PC-3 (cell line): Measurements from ENCODE around the gene ANGPTL8. TPM values are rescaled to one million over a fixed set of nuclear protein-coding genes. Genes with fewer than 3 reads are reported as not detected.

Experiments used
- ATAC-seq: fragments of 200-7000 bp; cut with Tn5 transposase; 2 replicates; pipeline ENCODE4 v1.9.1; 2020; ENCODE audit warnings: mild to moderate bottlenecking, moderate library complexity
- BruUV-seq: library from RNA; stranded (reverse); fragments of 400-500 nt; replicated peaks from 2 replicates; lab custom pipeline; 2021; lab: Mats Ljungman, UMichigan
- CTCF ChIA-PET: fragments of 300-600 bp; sonication (Branson Sonifier 250); formaldehyde crosslinking; loops from one replicate; lab custom pipeline; 2022; ENCODE audit warnings: antibody characterized with exemption; lab: Charles Lee
- POLR2A ChIA-PET: fragments of 300-600 bp; sonication (Branson Sonifier 250); formaldehyde crosslinking; loops from one replicate; lab custom pipeline; 2022; ENCODE audit warnings: antibody characterized with exemption; ENCODE audit not compliant: unreplicated experiment; lab: Charles Lee
- DNase-seq: peaks from one replicate; pipeline ENCODE4 v3.0.0-alpha.2; 2015
- H2AFZ ChIP-seq: fragments of 300-600 bp; sonication (generic); 2 replicates; pipeline ENCODE4 v1.6.0; 2016; ENCODE audit warnings: antibody characterized with exemption, low read length
- H3F3A ChIP-seq: fragments of 300-600 bp; sonication (generic); one replicate; pipeline ENCODE4 v1.6.0; 2017; ENCODE audit warnings: antibody characterized with exemption, low read length, control low read depth, mild to moderate bottlenecking; ENCODE audit not compliant: unreplicated experiment
- H3K27ac ChIP-seq: fragments of 300-600 bp; sonication (generic); 2 replicates; pipeline ENCODE4 v1.5.1; 2016; ENCODE audit warnings: mild to moderate bottlenecking, low read length
- H3K27me3 ChIP-seq: fragments of 300-600 bp; sonication (generic); 2 replicates; pipeline ENCODE4 v1.6.1; 2016; ENCODE audit warnings: low read length, mixed read lengths
- H3K36me3 ChIP-seq: fragments of 300-600 bp; sonication (generic); 2 replicates; pipeline ENCODE4 v1.6.1; 2016; ENCODE audit warnings: low read depth, mixed run types, low read length, mixed read lengths
- H3K4me1 ChIP-seq: fragments of 300-600 bp; sonication (generic); 2 replicates; pipeline ENCODE4 v1.5.1; 2016; ENCODE audit warnings: low read length; ENCODE audit not compliant: insufficient read depth
- H3K4me2 ChIP-seq: fragments of 300-600 bp; sonication (generic); 2 replicates; pipeline ENCODE4 v1.6.0; 2016; ENCODE audit warnings: low read length
- H3K4me3 ChIP-seq: fragments of 300-600 bp; sonication (generic); 2 replicates; pipeline ENCODE4 v1.5.1; 2016; ENCODE audit warnings: mild to moderate bottlenecking, low read length, mixed read lengths
- H3K79me2 ChIP-seq: fragments of 300-600 bp; sonication (generic); 2 replicates; pipeline ENCODE4 v1.6.1; 2017; ENCODE audit warnings: low read length, mixed read lengths
- H3K9ac ChIP-seq: fragments of 300-600 bp; sonication (generic); 2 replicates; pipeline ENCODE4 v1.6.0; 2016; ENCODE audit warnings: mild to moderate bottlenecking, low read length
- H3K9me2 ChIP-seq: fragments of 300-600 bp; sonication (generic); replicated peaks from 2 replicates; pipeline ENCODE4 v1.6.1; 2016; ENCODE audit warnings: mixed run types, low read length, mixed read lengths
- H3K9me3 ChIP-seq: fragments of 300-600 bp; sonication (generic); 2 replicates; pipeline ENCODE4 v1.6.1; 2016; ENCODE audit warnings: low read length, mixed read lengths
- H4K20me1 ChIP-seq: fragments of 300-600 bp; sonication (generic); 2 replicates; pipeline ENCODE4 v1.6.1; 2016; ENCODE audit warnings: low read length, mixed read lengths
- CTCF ChIP-seq: fragments of 300-600 bp; sonication (generic); conservative IDR thresholded peaks from 2 replicates; pipeline ENCODE4 v1.5.1; 2017; ENCODE audit warnings: antibody characterized with exemption, low read depth, mild to moderate bottlenecking, low read length
- EZH2 ChIP-seq: fragments of 300-600 bp; sonication (generic); IDR thresholded peaks from one replicate; pipeline ENCODE4 v1.6.1; 2017; ENCODE audit warnings: antibody characterized with exemption, mild to moderate bottlenecking, low read length; ENCODE audit not compliant: unreplicated experiment
- EZH2phosphoT487 ChIP-seq: fragments of 300-600 bp; sonication (generic); IDR thresholded peaks from 2 replicates; pipeline ENCODE4 v1.6.1; 2018; ENCODE audit warnings: mild to moderate bottlenecking, antibody characterized with exemption, low read length, borderline replicate concordance
- intact Hi-C: fragments of 100-400 bp; cut with micrococcal nuclease; formaldehyde crosslinking; loops from 2 replicates; pipeline ENCODE4 v1.9.0; 2023
- total RNA-seq: library from RNA; depleted of rRNA; stranded (reverse); fragments of >200 nt; gene quantifications from 2 replicates; pipeline ENCODE4 v1.2.3, GENCODE V29; 2014

ANGPTL8 gene
- total RNA-seq, 1 experiment from 2014 or later: not detected

GRCh38 chr19:11208561-11209471, 30.6 kb upstream of the ANGPTL8 start:
- Histone ChIP-seq H3K9me2 (no peaks in the 10 kb centered on the region), H3K4me2 (no peak overlapping the region), H3K27me3 (no peaks in the 10 kb centered on the region), H3K27ac (no peak overlapping the region), H4K20me1 (no peaks in the 10 kb centered on the region), H3K4me3 (no peak overlapping the region), H3K9me3 (no peaks in the 10 kb centered on the region), H3K4me1 (peaks cover 2% of the 10 kb centered on the region), H3K9ac (no peak overlapping the region), H2AFZ (no peak overlapping the region), H3F3A (no peaks in the 10 kb centered on the region), H3K36me3 (0 out of 2 replicates have a peak, but pooled peaks cover 2% of the 10 kb centered on the region), H3K79me2 (no peaks in the 10 kb centered on the region)
- no peak for DNase-seq
- intact Hi-C loops: no loop called here
- no peak for ATAC-seq
- TF ChIP-seq EZH2: no peak
- no peak for TF ChIP-seq EZH2phosphoT487
- TF ChIP-seq CTCF: no peak
- no TSS peak for BruUV-seq
- CTCF ChIA-PET: no interaction called here
- POLR2A ChIA-PET: no interaction called here

DNA sequence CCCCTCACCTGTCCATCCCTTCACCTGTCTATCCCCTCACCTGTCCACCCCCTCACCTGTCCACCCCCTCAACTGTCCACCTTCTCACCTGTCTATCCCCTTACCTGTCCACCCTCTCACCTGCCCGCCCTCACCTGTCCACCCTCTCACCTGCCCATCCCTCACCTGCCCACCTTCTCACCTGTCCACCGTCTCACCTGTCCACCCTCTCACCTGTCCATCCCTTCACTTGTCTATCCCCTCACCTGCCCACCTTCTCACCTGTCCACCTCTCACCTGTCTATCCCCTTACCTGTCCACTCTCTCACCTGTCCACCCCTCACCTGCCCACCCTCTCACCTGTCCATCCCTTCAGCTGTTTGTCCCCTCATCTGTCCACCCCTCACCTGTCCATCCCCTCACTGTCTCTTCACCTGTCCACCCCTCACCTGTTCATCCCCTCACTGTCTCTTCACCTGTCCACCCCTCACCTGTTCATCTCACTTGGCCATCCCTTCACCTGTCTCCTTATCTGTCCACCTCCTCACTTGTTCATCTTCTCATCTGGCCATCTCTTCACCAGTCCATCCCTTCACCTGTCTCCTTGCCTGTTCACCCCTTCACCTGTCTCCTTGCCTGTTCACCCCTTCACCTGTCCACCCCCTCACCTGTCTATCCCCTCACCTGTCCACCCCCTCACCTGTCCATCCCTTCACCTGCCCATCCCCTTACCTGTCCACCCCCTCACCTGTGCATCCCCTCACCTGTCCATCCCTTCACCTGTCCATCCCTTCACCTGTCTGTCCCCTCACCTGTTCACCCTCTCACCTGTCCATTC, 29.4 kb upstream of the ANGPTL8 start:
- Histone ChIP-seq H3K4me3 (no peak overlapping the region), H4K20me1 (no peaks in the 10 kb centered on the region), H3K4me2 (no peak overlapping the region), H3K36me3 (peaks cover 6% of the 10 kb centered on the region; the same call in 1 of the 2 replicates), H3K4me1 (no peaks in the 10 kb centered on the region), H3K9ac (no peak overlapping the region), H3K27me3 (no peaks in the 10 kb centered on the region), H3K9me2 (no peaks in the 10 kb centered on the region), H2AFZ (no peak overlapping the region), H3K79me2 (no peaks in the 10 kb centered on the region), H3F3A (no peaks in the 10 kb centered on the region), H3K9me3 (no peaks in the 10 kb centered on the region), H3K27ac (no peak overlapping the region)
- ChIA-PET CTCF (no interaction called here), POLR2A (no interaction called here)
- no peak for TF ChIP-seq CTCF
- TF ChIP-seq EZH2: no peak
- no peak for TF ChIP-seq EZH2phosphoT487
- no peak for DNase-seq
- no peak for ATAC-seq
- intact Hi-C loops: no loop called here
- no TSS peak for BruUV-seq

DNA sequence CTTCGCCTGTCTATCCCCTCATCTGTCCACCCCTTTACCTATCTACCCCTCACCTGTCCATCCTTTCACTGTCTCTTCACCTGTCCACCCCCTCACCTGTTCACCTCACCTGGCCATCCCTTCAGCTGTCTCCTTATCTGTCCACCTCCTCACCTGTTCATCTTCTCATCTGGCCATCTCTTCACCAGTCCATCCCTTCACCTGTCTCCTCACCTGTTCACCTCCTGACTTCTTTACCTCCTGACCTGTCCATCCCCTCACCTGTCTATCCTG, 28.8 kb upstream of the ANGPTL8 start:
- Histone ChIP-seq H3K4me2 (no peak overlapping the region), H3K9ac (no peak overlapping the region), H3F3A (no peaks in the 10 kb centered on the region), H3K4me1 (no peaks in the 10 kb centered on the region), H3K9me2 (no peaks in the 10 kb centered on the region), H3K27me3 (no peaks in the 10 kb centered on the region), H3K9me3 (no peaks in the 10 kb centered on the region), H2AFZ (no peak overlapping the region), H3K36me3 (peaks cover 10% of the 10 kb centered on the region), H4K20me1 (no peaks in the 10 kb centered on the region), H3K27ac (no peak overlapping the region), H3K79me2 (no peaks in the 10 kb centered on the region), H3K4me3 (no peak overlapping the region)
- BruUV-seq: no TSS peak
- CTCF ChIA-PET: no interaction called here
- intact Hi-C loops: no loop called here
- ATAC-seq (no peak), DNase-seq (no peak)
- TF ChIP-seq EZH2phosphoT487: no peak
- TF ChIP-seq CTCF: no peak
- TF ChIP-seq EZH2: no peak
- POLR2A ChIA-PET: no interaction called here
